Measurements from ENCODE around the gene CXCR4. TPM values are rescaled to one million over a fixed set of nuclear protein-coding genes. Genes with fewer than 3 reads are reported as not detected.

The CXCR4 gene
- total and polyA plus RNA-seq, 2 of the 4 experiments (the other 2 are of a cell fraction) = not detected

- H2BK120ac ChIP-seq (ENCODE audit: low read depth, low read length) = no peak overlapping the region
- BruUV-seq (replicated peaks) = no TSS peak
- no peak overlapping the region for H3K56ac ChIP-seq (ENCODE audit: extremely low read depth, insufficient read depth, low read length)
- H2AK5ac ChIP-seq (ENCODE audit: low read depth, low read length) = no peak overlapping the region
- no peak overlapping the region for H3K4me3 ChIP-seq (ENCODE audit: insufficient read depth, low read depth, low read length)
- H3K27ac ChIP-seq (ENCODE audit: insufficient read depth, low read length) = no peak overlapping the region
- WGBS, 2 experiments (ENCODE audit: extremely low coverage in 2 of 2, insufficient read length in 1 of 2) = no CpG with 5 or more reads among the region's 3 CpGs
- H3K79me1 ChIP-seq (ENCODE audit: low read depth in 1 of 2, low read length in 2 of 2) = no peaks in the 10 kb centered on the region
- no peak overlapping the region for H3K4me2 ChIP-seq (ENCODE audit: low read depth, low read length)
- no peak overlapping the region for H4K8ac ChIP-seq (ENCODE audit: low read depth in 2 of 2, low read length in 2 of 2)
- no peaks in the 10 kb centered on the region for H3K9me3 ChIP-seq (ENCODE audit: control insufficient read depth, insufficient read depth, low read length)
- H2AFZ ChIP-seq (replicated peaks; ENCODE audit: low read length, poor library complexity) = no peak overlapping the region
- no peak overlapping the region for H3K4ac ChIP-seq (ENCODE audit: low read depth, low read length)
- H3K18ac ChIP-seq (ENCODE audit: low read depth, low read length) = no peak overlapping the region
- TF ChIP-seq MXI1 (IDR thresholded peaks at IDR 0.05; ENCODE audit: borderline replicate concordance, low read depth, low read length) = no peak
- no peak for TF ChIP-seq RCOR1 (IDR thresholded peaks at IDR 0.05; ENCODE audit: insufficient replicate concordance, low read length)
- TF ChIP-seq, protein P1, sequence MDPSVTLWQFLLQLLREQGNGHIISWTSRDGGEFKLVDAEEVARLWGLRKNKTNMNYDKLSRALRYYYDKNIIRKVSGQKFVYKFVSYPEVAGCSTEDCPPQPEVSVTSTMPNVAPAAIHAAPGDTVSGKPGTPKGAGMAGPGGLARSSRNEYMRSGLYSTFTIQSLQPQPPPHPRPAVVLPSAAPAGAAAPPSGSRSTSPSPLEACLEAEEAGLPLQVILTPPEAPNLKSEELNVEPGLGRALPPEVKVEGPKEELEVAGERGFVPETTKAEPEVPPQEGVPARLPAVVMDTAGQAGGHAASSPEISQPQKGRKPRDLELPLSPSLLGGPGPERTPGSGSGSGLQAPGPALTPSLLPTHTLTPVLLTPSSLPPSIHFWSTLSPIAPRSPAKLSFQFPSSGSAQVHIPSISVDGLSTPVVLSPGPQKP (IDR thresholded peaks at IDR 0.05; ENCODE audit: borderline replicate concordance, low read depth, low read length) = no peak
- TF ChIP-seq, protein P2, sequence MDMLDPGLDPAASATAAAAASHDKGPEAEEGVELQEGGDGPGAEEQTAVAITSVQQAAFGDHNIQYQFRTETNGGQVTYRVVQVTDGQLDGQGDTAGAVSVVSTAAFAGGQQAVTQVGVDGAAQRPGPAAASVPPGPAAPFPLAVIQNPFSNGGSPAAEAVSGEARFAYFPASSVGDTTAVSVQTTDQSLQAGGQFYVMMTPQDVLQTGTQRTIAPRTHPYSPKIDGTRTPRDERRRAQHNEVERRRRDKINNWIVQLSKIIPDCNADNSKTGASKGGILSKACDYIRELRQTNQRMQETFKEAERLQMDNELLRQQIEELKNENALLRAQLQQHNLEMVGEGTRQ (IDR thresholded peaks at IDR 0.05; ENCODE audit: low read depth, low read length) = no peak
- H3K36me3 ChIP-seq (ENCODE audit: control insufficient read depth, insufficient read depth, low read length) = no peaks in the 10 kb centered on the region
- H3K27me3 ChIP-seq (ENCODE audit: control insufficient read depth, insufficient read depth, low read length) = peaks cover 56% of the 10 kb centered on the region
- H2BK5ac ChIP-seq (ENCODE audit: low read depth, low read length, poor library complexity, severe bottlenecking) = no peak overlapping the region
- ChIA-PET POLR2A (ENCODE audit: unreplicated experiment) (no interaction called here), CTCF (interaction anchor here (0.6 kb wide), 1 partner anchor 15 kb away, joined by 3 read pairs; no protein-coding TSS in a partner anchor)
- H4K20me1 ChIP-seq (ENCODE audit: insufficient read depth, low read length) = no peaks in the 10 kb centered on the region
- no peak overlapping the region for H4K5ac ChIP-seq (ENCODE audit: low read depth, low read length)
- no peak overlapping the region for H3K23ac ChIP-seq (ENCODE audit: low read depth, low read length)
- no peak overlapping the region for H3K14ac ChIP-seq (replicated peaks; ENCODE audit: low read depth, low read length)
- intact Hi-C loops (cut with micrococcal nuclease) = loop anchor here (10.0 kb wide), 1 partner anchor 197 kb away; no protein-coding TSS in a partner anchor
- H2BK20ac ChIP-seq (ENCODE audit: low read depth, low read length) = no peak overlapping the region
- H3K9ac ChIP-seq (ENCODE audit: low read depth, low read length) = no peak overlapping the region
- H3K9me1 ChIP-seq (ENCODE audit: insufficient read depth, low read length) = no peaks in the 10 kb centered on the region
- H2BK15ac ChIP-seq (ENCODE audit: low read depth, low read length) = no peak overlapping the region
- DNase-seq (no peak), ATAC-seq (ENCODE audit: low read depth) (no peak)
- no peak overlapping the region for H4K91ac ChIP-seq (ENCODE audit: insufficient read depth, low read depth, low read length)
- dilution Hi-C loops (cut with HindIII; ENCODE audit: low sequenced_read_pairs, unreplicated experiment) = no loop called here
- no peak overlapping the region for H2AK9ac ChIP-seq (replicated peaks; ENCODE audit: low read depth, low read length, poor library complexity)
- peaks cover 1% of the 10 kb centered on the region; the same call in 1 of the 2 replicates for H3K4me1 ChIP-seq (ENCODE audit: control insufficient read depth, insufficient read depth, low read length)
- in situ Hi-C loops (cut with MboI; ENCODE audit: low sequenced_read_pairs) = no loop called here
Measured at GRCh38 chr2:136121204-136121910, 3.4 kb upstream of the CXCR4 start.
